Naive thymus-derived CD4-positive, alpha-beta T cell (primary cell): ENCODE measurements around the gene RAB35. TPM values are rescaled to one million over a fixed set of nuclear protein-coding genes. Genes with fewer than 3 reads are reported as not detected.
A peak's percentile ranks its signal among the peaks of the same experiment; 100 is the strongest.

Source experiments
- ATAC-seq: fragments of 150-1000 bp; cut with Tn5 transposase; 2 replicates; pipeline ENCODE4 v1.10.0; 2021; ENCODE audit warnings: mild to moderate bottlenecking, moderate library complexity
- CTCF ChIA-PET: fragments of 350-600 bp; sonication (Branson Sonifier 250); formaldehyde crosslinking; loops from one replicate; lab custom pipeline; 2021; ENCODE audit warnings: antibody characterized with exemption; lab: Charles Lee
- POLR2A ChIA-PET: fragments of 350-600 bp; sonication (Branson Sonifier 250); formaldehyde crosslinking; loops from one replicate; lab custom pipeline; 2021; ENCODE audit warnings: antibody characterized with exemption, inconsistent platforms; lab: Charles Lee
- DNase-seq, 9 donors: peaks; one replicate each; pipeline versions ENCODE4 v3.0.0 to v3.0.0-alpha.2; 2020 to 2022; ENCODE audit warnings: mixed read lengths in 1 of 9
- H3K27ac ChIP-seq: one replicate; pipeline ENCODE4 v1.7.0; 2013; ENCODE audit warnings: mild to moderate bottlenecking, low read depth, low read length, moderate library complexity
- H3K27me3 ChIP-seq, 2 donors: one replicate each; pipeline ENCODE4 v1.7.0; 2013; ENCODE audit warnings: low read length in 2 of 2, mild to moderate bottlenecking in 2 of 2, moderate library complexity in 2 of 2; ENCODE audit not compliant: control insufficient read depth in 2 of 2, insufficient read depth in 2 of 2
- H3K36me3 ChIP-seq, 3 experiments: 1 replicate in 2 of 3; 2 replicates in 1 of 3; pipeline ENCODE4 v1.7.0; 2013; ENCODE audit warnings: low read length in 3 of 3, mild to moderate bottlenecking in 3 of 3, moderate library complexity in 1 of 3; ENCODE audit not compliant: insufficient read depth in 3 of 3, control insufficient read depth in 2 of 3
- H3K4me1 ChIP-seq, 2 donors: one replicate each; pipeline ENCODE4 v1.7.0; 2013; ENCODE audit warnings: low read length in 2 of 2, mild to moderate bottlenecking in 2 of 2, moderate library complexity in 1 of 2; ENCODE audit not compliant: control insufficient read depth in 2 of 2, insufficient read depth in 2 of 2
- H3K4me3 ChIP-seq: 2 replicates; pipeline ENCODE4 v1.7.0; 2013; ENCODE audit warnings: mild to moderate bottlenecking, low read length
- H3K9me3 ChIP-seq, 3 experiments: 1 replicate in 2 of 3; 2 replicates in 1 of 3; pipeline ENCODE4 v1.7.0; 2013; ENCODE audit warnings: low read length in 3 of 3; ENCODE audit not compliant: control insufficient read depth in 2 of 3
- H3K27ac Mint-ChIP-seq, 9 donors: one replicate each; pipeline ENCODE4 v1.8.0; 2020 to 2022; ENCODE audit warnings: mixed read lengths in 9 of 9, mild to moderate bottlenecking in 8 of 9, moderate library complexity in 5 of 9, inconsistent platforms in 2 of 9
- H3K27me3 Mint-ChIP-seq, 5 donors: one replicate each; pipeline ENCODE4 v1.8.0; 2021 to 2022; ENCODE audit warnings: mixed read lengths in 5 of 5, mild to moderate bottlenecking in 1 of 5
- H3K36me3 Mint-ChIP-seq, 5 donors: one replicate each; pipeline ENCODE4 v1.8.0; 2020 to 2022; ENCODE audit warnings: mixed read lengths in 5 of 5, mild to moderate bottlenecking in 3 of 5, inconsistent platforms in 1 of 5
- H3K4me1 Mint-ChIP-seq, 7 donors: one replicate each; pipeline ENCODE4 v1.8.0; 2020 to 2022; ENCODE audit warnings: mixed read lengths in 7 of 7, mild to moderate bottlenecking in 3 of 7, inconsistent platforms in 1 of 7
- H3K4me3 Mint-ChIP-seq, 10 donors: one replicate each; pipeline ENCODE4 v1.8.0; 2020 to 2022; ENCODE audit warnings: mild to moderate bottlenecking in 10 of 10, mixed read lengths in 10 of 10, moderate library complexity in 6 of 10, inconsistent platforms in 2 of 10
- H3K9me3 Mint-ChIP-seq, 11 donors: one replicate each; pipeline ENCODE4 v1.8.0; 2020 to 2022; ENCODE audit warnings: mixed read lengths in 11 of 11, mild to moderate bottlenecking in 4 of 11, inconsistent platforms in 1 of 11, moderate library complexity in 1 of 11
- intact Hi-C, 2 donors: fragments of 100-400 bp; cut with micrococcal nuclease; formaldehyde crosslinking; loops; one replicate each; pipeline ENCODE4 v1.15.1; 2023
- polyA plus RNA-seq, 2 donors: library from polyadenylated mRNA; unstranded; fragments of 300-500 nt; fragmentation: Illumina TruSeq; gene quantifications; one replicate each; pipeline ENCODE4 v1.2.3, GENCODE V29; 2021
- total RNA-seq, 6 experiments: library from RNA in 5 of 6; stranded (reverse) in 5 of 6; gene quantifications; 1 replicate in 5 of 6; 2 replicates in 1 of 6; pipeline ENCODE4 v1.2.3 and lab custom pipeline; 2021 to 2026

The RAB35 gene
- total and polyA plus RNA-seq, 7 experiments from 2014 or later = 14.5 to 77.3 (median 53.1) TPM

DNA sequence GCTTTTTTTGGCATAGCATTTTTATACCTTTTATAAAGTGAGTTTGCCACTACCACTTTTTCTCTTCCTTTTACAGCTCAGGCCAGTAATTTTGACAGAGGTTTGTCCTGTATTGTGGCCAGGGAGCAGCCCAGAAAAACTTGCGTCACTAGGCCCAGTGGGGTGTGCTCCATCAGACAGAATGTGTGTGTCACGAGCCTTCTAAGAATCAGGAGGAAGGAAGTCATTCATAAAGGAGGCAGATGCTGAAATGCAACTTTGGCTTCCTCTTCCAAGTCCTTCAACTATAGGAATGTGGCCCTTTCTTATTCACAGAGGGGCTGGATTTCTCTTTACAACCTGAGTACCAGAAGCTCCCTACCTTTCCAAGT is 10.1 kb upstream of the RAB35 start:
- peaks cover 10 to 27% (median 19%) of the 10 kb centered on the region in 7 donors for H3K4me1 Mint-ChIP-seq
- Histone ChIP-seq H3K27me3 (no peaks in the 10 kb centered on the region), H3K9me3 (no peaks in the 10 kb centered on the region), H3K27ac (no peak overlapping the region), H3K4me3 (no peak overlapping the region), H3K36me3 (peaks cover 0 to 49% (median 15%) of the 10 kb centered on the region in 3 experiments), H3K4me1 (peaks cover 4 to 5% of the 10 kb centered on the region in 2 donors)
- peak overlapping the region in 5 of 9 donors; percentile 43 to 84 (median 77) for H3K27ac Mint-ChIP-seq
- POLR2A ChIA-PET = interaction anchor here (0.6 to 1.1 kb wide), 3 partner anchors 8 to 1304 kb away, joined by 3 to 4 read pairs (median 3); no protein-coding TSS in a partner anchor
- CTCF ChIA-PET = interaction anchor here (0.8 kb wide), 1 partner anchor 24 kb away, joined by 3 read pairs; no protein-coding TSS in a partner anchor
- peak; percentile 74 for ATAC-seq
- H3K36me3 Mint-ChIP-seq = peaks cover 0 to 25% (median 11%) of the 10 kb centered on the region in 5 donors
- no peaks in the 10 kb centered on the region for H3K27me3 Mint-ChIP-seq
- H3K4me3 Mint-ChIP-seq = no peak overlapping the region
- intact Hi-C loops = no loop called here
- H3K9me3 Mint-ChIP-seq = no peaks in the 10 kb centered on the region
- DNase-seq = no peak

DNA sequence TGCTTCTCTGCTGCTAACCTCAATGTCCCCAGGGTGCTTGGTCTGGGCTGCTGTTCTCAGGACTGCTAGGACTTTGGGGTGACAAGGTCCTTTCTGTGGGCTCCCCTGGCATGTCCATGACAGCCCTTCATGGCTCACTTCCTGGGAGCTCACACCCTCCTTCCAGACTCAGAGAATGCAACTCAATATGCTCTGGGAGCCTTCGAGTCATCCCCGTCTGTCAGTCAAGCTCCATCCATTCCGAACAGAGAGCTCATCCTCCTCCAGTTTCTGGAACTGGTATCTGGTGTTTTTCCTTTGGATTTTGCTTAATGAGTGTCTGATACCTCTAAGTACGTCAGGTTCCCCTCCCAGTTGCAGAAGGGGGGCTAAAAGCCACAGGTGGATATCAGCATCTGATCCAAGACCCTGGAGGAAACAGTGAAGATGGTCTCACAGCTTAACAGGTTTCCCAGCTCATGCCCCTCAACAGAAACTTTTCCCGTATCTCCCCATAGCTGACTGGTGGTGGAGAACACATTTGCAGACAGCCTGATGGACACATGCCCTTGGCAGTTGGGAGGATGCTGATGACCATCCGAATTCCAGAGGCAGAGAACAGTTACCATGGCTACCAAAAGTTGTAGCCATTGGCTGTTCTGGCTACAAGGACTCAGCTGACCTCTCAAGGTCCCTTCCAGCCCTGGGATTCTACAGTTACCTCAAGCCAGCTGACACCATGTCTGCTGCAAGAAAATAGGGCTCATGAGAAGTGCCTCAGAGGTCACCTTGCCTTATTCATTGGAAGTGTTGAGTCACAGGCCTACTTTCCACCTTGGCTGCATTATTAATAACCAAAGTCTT is 9.5 kb upstream of the RAB35 start:
- CTCF ChIA-PET = no interaction called here
- H3K9me3 Mint-ChIP-seq = no peaks in the 10 kb centered on the region
- H3K4me3 ChIP-seq = no peak overlapping the region

DNA sequence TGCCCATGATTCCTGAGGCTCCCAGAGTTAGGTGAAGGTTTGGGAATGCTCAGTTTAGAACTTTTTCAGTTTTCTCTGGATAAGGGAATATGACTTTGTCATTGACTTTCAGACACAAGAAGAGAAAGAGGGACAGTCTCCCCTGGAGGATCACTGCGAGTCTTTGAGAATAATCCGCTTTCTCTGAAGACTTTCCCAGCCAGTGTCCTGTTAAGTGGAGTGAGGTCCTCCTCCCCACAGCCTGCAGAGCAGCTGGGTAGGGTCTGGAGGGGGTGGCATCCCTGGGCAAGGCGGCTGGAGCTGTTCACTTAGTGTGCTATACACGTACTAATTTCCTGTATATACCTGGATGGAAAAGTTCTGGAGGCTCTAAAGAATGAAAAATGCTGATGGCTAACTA is 8.5 kb upstream of the RAB35 start:
- Histone ChIP-seq H3K9me3 (no peaks in the 10 kb centered on the region), H3K4me3 (no peak overlapping the region), H3K27ac (no peak overlapping the region), H3K4me1 (peaks cover 11 to 15% of the 10 kb centered on the region in 2 donors), H3K27me3 (no peaks in the 10 kb centered on the region), H3K36me3 (peaks cover 0 to 33% (median 5%) of the 10 kb centered on the region in 3 experiments)
- H3K27ac Mint-ChIP-seq = peak overlapping the region in 2 of 9 donors; percentile 25 to 75
- no peak overlapping the region for H3K4me3 Mint-ChIP-seq
- CTCF ChIA-PET = no interaction called here
- POLR2A ChIA-PET = interaction anchor here (0.8 kb wide), 1 partner anchor 166 kb away, joined by 3 read pairs; the partner anchor contains the start of gene RNU4-2
- no peaks in the 10 kb centered on the region for H3K27me3 Mint-ChIP-seq
- ATAC-seq = no peak
- peaks cover 23 to 41% (median 32%) of the 10 kb centered on the region in 7 donors for H3K4me1 Mint-ChIP-seq
- peaks cover 0 to 23% (median 6%) of the 10 kb centered on the region in 5 donors for H3K36me3 Mint-ChIP-seq
- intact Hi-C loops = no loop called here
- no peak for DNase-seq
- H3K9me3 Mint-ChIP-seq = no peaks in the 10 kb centered on the region

More for the DNA sequence above, 9.5 kb upstream of the RAB35 start:
- Histone ChIP-seq H3K4me1 (peaks cover 7 to 11% of the 10 kb centered on the region in 2 donors), H3K27ac (no peak overlapping the region), H3K9me3 (no peaks in the 10 kb centered on the region), H3K36me3 (peaks cover 0 to 43% (median 11%) of the 10 kb centered on the region in 3 experiments), H3K27me3 (no peaks in the 10 kb centered on the region)
- Mint-ChIP-seq H3K27ac (peak overlapping the region in 3 of 9 donors; percentile 42 to 52 (median 43)), H3K27me3 (no peaks in the 10 kb centered on the region), H3K4me3 (no peak overlapping the region), H3K36me3 (peaks cover 0 to 23% (median 9%) of the 10 kb centered on the region in 5 donors), H3K4me1 (peaks cover 16 to 33% (median 25%) of the 10 kb centered on the region in 7 donors)
- ATAC-seq = peak; percentile 22
- DNase-seq = no peak
- POLR2A ChIA-PET = interaction anchor here (0.6 to 1.1 kb wide), 4 partner anchors 7 to 1305 kb away, joined by 3 to 4 read pairs (median 3); partner anchors contain the start of gene RNU4-2
- intact Hi-C loops = no loop called here

DNA sequence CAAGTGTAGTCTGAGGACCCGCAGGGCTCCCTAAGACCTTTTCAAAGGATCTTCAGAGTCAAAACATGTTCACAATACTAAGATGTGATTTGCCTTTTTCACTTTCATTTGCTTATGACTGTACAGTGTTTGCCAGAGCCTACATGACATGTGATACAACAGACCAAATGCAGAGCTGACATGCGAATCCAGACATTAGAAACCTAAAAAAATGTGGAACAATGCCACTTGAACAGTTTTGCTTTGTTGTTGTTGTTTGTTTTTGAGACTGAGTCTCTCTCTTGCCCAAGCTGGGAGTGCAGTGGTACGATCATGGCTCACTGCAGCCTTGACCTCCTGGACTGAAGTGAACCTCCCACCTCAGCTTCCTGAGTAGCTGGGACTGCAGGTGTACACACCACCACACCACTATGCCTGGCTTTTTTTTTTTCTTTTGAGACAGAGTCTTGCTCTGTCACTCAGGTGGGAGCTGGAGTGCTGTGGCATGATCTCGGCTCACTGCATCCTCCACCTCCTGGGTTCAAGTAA is 5.3 kb upstream of the RAB35 start:
- Mint-ChIP-seq H3K27ac (peak overlapping the region; percentile 39 to 82 (median 69)), H3K9me3 (no peaks in the 10 kb centered on the region), H3K36me3 (peaks cover 0 to 17% (median 0%) of the 10 kb centered on the region in 5 donors), H3K4me1 (peaks cover 43 to 62% (median 57%) of the 10 kb centered on the region in 7 donors), H3K4me3 (peak overlapping the region in 8 of 10 donors; percentile 3 to 56 (median 30)), H3K27me3 (no peaks in the 10 kb centered on the region)
- peak overlapping the region; percentile 39 for H3K27ac ChIP-seq
- POLR2A ChIA-PET = interaction anchor here (0.7 to 7.1 kb wide), 4 partner anchors 9 to 200 kb away, joined by 3 to 47 read pairs (median 6); partner anchors contain the start of gene RPLP0
- CTCF ChIA-PET = interaction anchor here (1.6 kb wide), 1 partner anchor 11 kb away, joined by 3 read pairs; no protein-coding TSS in a partner anchor
- DNase-seq (peak in 3 of 9 donors; percentile 5 to 19 (median 18)), ATAC-seq (peak; percentile 17)
- no peaks in the 10 kb centered on the region for H3K9me3 ChIP-seq
- peaks cover 27 to 31% of the 10 kb centered on the region in 2 donors for H3K4me1 ChIP-seq
- no peak overlapping the region for H3K4me3 ChIP-seq
- H3K27me3 ChIP-seq = no peaks in the 10 kb centered on the region
- peaks cover 0 to 1% (median 0%) of the 10 kb centered on the region in 3 experiments for H3K36me3 ChIP-seq
- intact Hi-C loops = no loop called here

DNA sequence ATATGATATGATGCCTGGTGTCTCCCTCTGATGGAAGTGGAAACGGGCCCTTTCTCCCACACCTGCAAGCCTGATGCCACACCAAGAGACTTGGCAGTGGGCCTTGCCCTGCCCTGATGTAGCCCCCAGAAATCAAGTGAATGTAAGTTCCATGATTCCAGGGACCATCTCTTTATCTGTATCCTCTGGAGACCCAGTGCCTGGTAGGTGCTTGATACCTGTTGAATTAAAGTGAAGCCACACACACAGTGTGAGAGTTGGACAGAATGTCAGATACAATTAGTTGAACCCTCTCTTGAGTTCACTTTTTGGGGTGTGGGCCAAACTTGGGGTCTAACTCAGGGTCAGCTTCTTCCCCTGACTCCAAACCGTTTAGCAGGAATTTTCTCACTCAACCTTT is 4.8 kb upstream of the RAB35 start:
- ChIA-PET POLR2A (interaction anchor here (1.7 to 7.1 kb wide), 2 partner anchors 9 to 79 kb away, joined by 6 to 47 read pairs; partner anchors contain the start of gene RPLP0), CTCF (interaction anchor here (1.6 kb wide), 1 partner anchor 11 kb away, joined by 3 read pairs; no protein-coding TSS in a partner anchor)
- H3K36me3 Mint-ChIP-seq = peaks cover 0 to 14% (median 0%) of the 10 kb centered on the region in 5 donors
- DNase-seq = no peak
- ATAC-seq = no peak
- no peaks in the 10 kb centered on the region for H3K27me3 ChIP-seq
- intact Hi-C loops = no loop called here
- H3K27ac Mint-ChIP-seq = peak overlapping the region; percentile 63 to 82 (median 69)
- no peaks in the 10 kb centered on the region for H3K27me3 Mint-ChIP-seq
- peak overlapping the region; percentile 39 for H3K27ac ChIP-seq
- H3K4me3 Mint-ChIP-seq = peak overlapping the region in 9 of 10 donors; percentile 7 to 67 (median 48)
- H3K36me3 ChIP-seq = no peaks in the 10 kb centered on the region
- H3K9me3 Mint-ChIP-seq = no peaks in the 10 kb centered on the region
- H3K4me1 Mint-ChIP-seq = peaks cover 43 to 59% (median 55%) of the 10 kb centered on the region in 7 donors
- H3K9me3 ChIP-seq = no peaks in the 10 kb centered on the region
- H3K4me1 ChIP-seq = peaks cover 27 to 31% of the 10 kb centered on the region in 2 donors
- H3K4me3 ChIP-seq = no peak overlapping the region
